Neural cell (in vitro differentiated cells): ENCODE data around the gene MYOF.

Experiments used
- CTCF ChIP-seq: fragments of 450-650 bp; IDR thresholded peaks from 2 replicates; pipeline ENCODE4 v1.5.1; 2014; ENCODE audit warnings: antibody characterized with exemption, mild to moderate bottlenecking, moderate library complexity; ENCODE audit not compliant: poor library complexity, severe bottlenecking
- EP300 ChIP-seq: fragments of 450-650 bp; conservative IDR thresholded peaks from 2 replicates; pipeline ENCODE4 v1.6.1; 2014; ENCODE audit warnings: antibody characterized with exemption, mild to moderate bottlenecking, moderate library complexity; ENCODE audit not compliant: poor library complexity, severe bottlenecking
- EZH2 ChIP-seq: fragments of 200-600, 300-800 bp; shearing (Covaris generic), sonication (generic); IDR thresholded peaks from 2 replicates; pipeline ENCODE4 v1.6.1; 2014; ENCODE audit warnings: antibody characterized with exemption, low read length, borderline replicate concordance, mild to moderate bottlenecking; ENCODE audit not compliant: insufficient read depth, poor library complexity, severe bottlenecking
- MXI1 ChIP-seq: fragments of 450-650 bp; conservative IDR thresholded peaks from 2 replicates; pipeline ENCODE4 v1.6.1; 2014; ENCODE audit warnings: antibody characterized with exemption, mild to moderate bottlenecking; ENCODE audit not compliant: poor library complexity, severe bottlenecking
- POLR2AphosphoS5 ChIP-seq: IDR thresholded peaks from 2 replicates; pipeline ENCODE4 v1.6.1; 2012
- RAD21 ChIP-seq: fragments of 450-650 bp; conservative IDR thresholded peaks from 2 replicates; pipeline ENCODE4 v1.6.1; 2014; ENCODE audit warnings: antibody characterized with exemption, mild to moderate bottlenecking, moderate library complexity
- REST ChIP-seq: IDR thresholded peaks from 2 replicates; pipeline ENCODE4 v1.6.1; 2012; ENCODE audit warnings: borderline replicate concordance
- TAF1 ChIP-seq: IDR thresholded peaks from 2 replicates; pipeline ENCODE4 v1.6.1; 2012; ENCODE audit warnings: low read depth

GRCh38 chr10:93513091-93513490, 31.0 kb upstream of the MYOF start:
- TF ChIP-seq EZH2 (no peak), CTCF (no peak), TAF1 (no peak), MXI1 (no peak), REST (no peak), EP300 (no peak), POLR2AphosphoS5 (no peak), RAD21 (no peak)
